ENCODE data around the gene FMN1. TPM values are rescaled to one million over a fixed set of nuclear protein-coding genes. Genes with fewer than 3 reads are reported as not detected.

The FMN1 gene
- total and polyA plus RNA-seq, 2 of the 8 experiments (the other 6 are each of a cell fraction or from before 2014, with no cell fraction given) = 0.27 to 3.7 TPM

GRCh38 chr15:32825219-32825618 is 369.3 kb downstream of the FMN1 start (continued):
- TF ChIP-seq, protein P1, sequence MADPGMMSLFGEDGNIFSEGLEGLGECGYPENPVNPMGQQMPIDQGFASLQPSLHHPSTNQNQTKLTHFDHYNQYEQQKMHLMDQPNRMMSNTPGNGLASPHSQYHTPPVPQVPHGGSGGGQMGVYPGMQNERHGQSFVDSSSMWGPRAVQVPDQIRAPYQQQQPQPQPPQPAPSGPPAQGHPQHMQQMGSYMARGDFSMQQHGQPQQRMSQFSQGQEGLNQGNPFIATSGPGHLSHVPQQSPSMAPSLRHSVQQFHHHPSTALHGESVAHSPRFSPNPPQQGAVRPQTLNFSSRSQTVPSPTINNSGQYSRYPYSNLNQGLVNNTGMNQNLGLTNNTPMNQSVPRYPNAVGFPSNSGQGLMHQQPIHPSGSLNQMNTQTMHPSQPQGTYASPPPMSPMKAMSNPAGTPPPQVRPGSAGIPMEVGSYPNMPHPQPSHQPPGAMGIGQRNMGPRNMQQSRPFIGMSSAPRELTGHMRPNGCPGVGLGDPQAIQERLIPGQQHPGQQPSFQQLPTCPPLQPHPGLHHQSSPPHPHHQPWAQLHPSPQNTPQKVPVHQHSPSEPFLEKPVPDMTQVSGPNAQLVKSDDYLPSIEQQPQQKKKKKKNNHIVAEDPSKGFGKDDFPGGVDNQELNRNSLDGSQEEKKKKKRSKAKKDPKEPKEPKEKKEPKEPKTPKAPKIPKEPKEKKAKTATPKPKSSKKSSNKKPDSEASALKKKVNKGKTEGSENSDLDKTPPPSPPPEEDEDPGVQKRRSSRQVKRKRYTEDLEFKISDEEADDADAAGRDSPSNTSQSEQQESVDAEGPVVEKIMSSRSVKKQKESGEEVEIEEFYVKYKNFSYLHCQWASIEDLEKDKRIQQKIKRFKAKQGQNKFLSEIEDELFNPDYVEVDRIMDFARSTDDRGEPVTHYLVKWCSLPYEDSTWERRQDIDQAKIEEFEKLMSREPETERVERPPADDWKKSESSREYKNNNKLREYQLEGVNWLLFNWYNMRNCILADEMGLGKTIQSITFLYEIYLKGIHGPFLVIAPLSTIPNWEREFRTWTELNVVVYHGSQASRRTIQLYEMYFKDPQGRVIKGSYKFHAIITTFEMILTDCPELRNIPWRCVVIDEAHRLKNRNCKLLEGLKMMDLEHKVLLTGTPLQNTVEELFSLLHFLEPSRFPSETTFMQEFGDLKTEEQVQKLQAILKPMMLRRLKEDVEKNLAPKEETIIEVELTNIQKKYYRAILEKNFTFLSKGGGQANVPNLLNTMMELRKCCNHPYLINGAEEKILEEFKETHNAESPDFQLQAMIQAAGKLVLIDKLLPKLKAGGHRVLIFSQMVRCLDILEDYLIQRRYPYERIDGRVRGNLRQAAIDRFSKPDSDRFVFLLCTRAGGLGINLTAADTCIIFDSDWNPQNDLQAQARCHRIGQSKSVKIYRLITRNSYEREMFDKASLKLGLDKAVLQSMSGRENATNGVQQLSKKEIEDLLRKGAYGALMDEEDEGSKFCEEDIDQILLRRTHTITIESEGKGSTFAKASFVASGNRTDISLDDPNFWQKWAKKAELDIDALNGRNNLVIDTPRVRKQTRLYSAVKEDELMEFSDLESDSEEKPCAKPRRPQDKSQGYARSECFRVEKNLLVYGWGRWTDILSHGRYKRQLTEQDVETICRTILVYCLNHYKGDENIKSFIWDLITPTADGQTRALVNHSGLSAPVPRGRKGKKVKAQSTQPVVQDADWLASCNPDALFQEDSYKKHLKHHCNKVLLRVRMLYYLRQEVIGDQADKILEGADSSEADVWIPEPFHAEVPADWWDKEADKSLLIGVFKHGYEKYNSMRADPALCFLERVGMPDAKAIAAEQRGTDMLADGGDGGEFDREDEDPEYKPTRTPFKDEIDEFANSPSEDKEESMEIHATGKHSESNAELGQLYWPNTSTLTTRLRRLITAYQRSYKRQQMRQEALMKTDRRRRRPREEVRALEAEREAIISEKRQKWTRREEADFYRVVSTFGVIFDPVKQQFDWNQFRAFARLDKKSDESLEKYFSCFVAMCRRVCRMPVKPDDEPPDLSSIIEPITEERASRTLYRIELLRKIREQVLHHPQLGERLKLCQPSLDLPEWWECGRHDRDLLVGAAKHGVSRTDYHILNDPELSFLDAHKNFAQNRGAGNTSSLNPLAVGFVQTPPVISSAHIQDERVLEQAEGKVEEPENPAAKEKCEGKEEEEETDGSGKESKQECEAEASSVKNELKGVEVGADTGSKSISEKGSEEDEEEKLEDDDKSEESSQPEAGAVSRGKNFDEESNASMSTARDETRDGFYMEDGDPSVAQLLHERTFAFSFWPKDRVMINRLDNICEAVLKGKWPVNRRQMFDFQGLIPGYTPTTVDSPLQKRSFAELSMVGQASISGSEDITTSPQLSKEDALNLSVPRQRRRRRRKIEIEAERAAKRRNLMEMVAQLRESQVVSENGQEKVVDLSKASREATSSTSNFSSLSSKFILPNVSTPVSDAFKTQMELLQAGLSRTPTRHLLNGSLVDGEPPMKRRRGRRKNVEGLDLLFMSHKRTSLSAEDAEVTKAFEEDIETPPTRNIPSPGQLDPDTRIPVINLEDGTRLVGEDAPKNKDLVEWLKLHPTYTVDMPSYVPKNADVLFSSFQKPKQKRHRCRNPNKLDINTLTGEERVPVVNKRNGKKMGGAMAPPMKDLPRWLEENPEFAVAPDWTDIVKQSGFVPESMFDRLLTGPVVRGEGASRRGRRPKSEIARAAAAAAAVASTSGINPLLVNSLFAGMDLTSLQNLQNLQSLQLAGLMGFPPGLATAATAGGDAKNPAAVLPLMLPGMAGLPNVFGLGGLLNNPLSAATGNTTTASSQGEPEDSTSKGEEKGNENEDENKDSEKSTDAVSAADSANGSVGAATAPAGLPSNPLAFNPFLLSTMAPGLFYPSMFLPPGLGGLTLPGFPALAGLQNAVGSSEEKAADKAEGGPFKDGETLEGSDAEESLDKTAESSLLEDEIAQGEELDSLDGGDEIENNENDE (IDR thresholded peaks at IDR 0.05; ENCODE audit: insufficient replicate concordance, low read length) = no peak
- TF ChIP-seq TAF1 (IDR thresholded peaks at IDR 0.05; ENCODE audit: low read depth, low read length) (no peak), RBBP5 (IDR thresholded peaks at IDR 0.05; ENCODE audit: borderline replicate concordance, low read depth, low read length) (no peak), RNF2 (IDR thresholded peaks at IDR 0.05; ENCODE audit: borderline replicate concordance, low read depth, low read length, missing control alignments, poor library complexity, severe bottlenecking) (no peak), SP2 (IDR thresholded peaks at IDR 0.05; ENCODE audit: low read length) (no peak), SUZ12 (IDR thresholded peaks at IDR 0.05; ENCODE audit: low read length) (no peak)
